Measurements from ENCODE around the gene TAB2. TPM values are rescaled to one million over a fixed set of nuclear protein-coding genes. Genes with fewer than 3 reads are reported as not detected.

Gene TAB2
- total RNA-seq, 2 experiments from 2014 or later: 62.1 to 66.7 TPM

DNA sequence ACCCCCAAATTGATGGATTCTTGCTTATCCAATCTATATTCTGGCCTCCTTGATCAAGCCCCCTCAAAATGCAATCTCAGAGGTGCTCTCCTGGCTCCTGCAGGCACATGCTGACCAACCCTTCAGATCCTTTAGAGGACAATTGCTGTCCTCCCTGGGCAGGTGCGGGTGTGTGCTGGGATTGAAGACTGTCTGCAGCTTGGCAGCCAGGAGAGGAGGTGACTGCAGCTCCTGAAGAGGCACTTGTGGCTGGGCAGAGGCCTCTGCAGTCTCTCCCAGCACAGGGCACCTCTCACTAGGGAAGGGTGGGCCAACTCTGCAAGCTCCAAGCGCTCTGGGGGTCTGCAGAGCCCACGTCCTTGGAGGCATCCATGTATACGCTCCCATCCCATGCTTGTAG, 111.1 kb downstream of the TAB2 start:
- H3K9me3 Mint-ChIP-seq: no peaks in the 10 kb centered on the region
- no peaks in the 10 kb centered on the region for H3K36me3 Mint-ChIP-seq (ENCODE audit: low read depth)
- H3K4me1 Mint-ChIP-seq (ENCODE audit: low read depth): peaks cover 2% of the 10 kb centered on the region
- DNase-seq: no peak
- no peak overlapping the region for H3K27ac Mint-ChIP-seq
- CTCF ChIA-PET: interaction anchor here (0.8 to 7.3 kb wide), 2 partner anchors 103 to 398 kb away, joined by 3 to 172 read pairs; no protein-coding TSS in a partner anchor
- H3K4me3 Mint-ChIP-seq: no peak overlapping the region
- H3K27me3 Mint-ChIP-seq (ENCODE audit: low read depth): no peaks in the 10 kb centered on the region
- intact Hi-C loops (cut with micrococcal nuclease): no loop called here

GRCh38 chr6:149429427-149430360, 112.2 kb downstream of the TAB2 start:
- no peaks in the 10 kb centered on the region for H3K36me3 Mint-ChIP-seq (ENCODE audit: low read depth)
- DNase-seq: no peak

GRCh38 chr6:149431905-149432775, 114.6 kb downstream of the TAB2 start:
- CTCF ChIA-PET: interaction anchor here (0.5 to 7.3 kb wide), 85 partner anchors 9 to 1527 kb away, joined by 3 to 172 read pairs (median 4); no protein-coding TSS in a partner anchor
- Mint-ChIP-seq H3K27ac (no peak overlapping the region), H3K9me3 (no peaks in the 10 kb centered on the region), H3K4me3 (no peak overlapping the region), H3K36me3 (ENCODE audit: low read depth) (no peaks in the 10 kb centered on the region), H3K4me1 (ENCODE audit: low read depth) (peaks cover 2% of the 10 kb centered on the region), H3K27me3 (ENCODE audit: low read depth) (no peaks in the 10 kb centered on the region)
- DNase-seq: peak; percentile 97
- intact Hi-C loops (cut with micrococcal nuclease): loop anchor here (1.0 to 5.0 kb wide), 9 partner anchors 85 to 870 kb away; partner anchors contain the start of gene UST

More at GRCh38 chr6:149429427-149430360, 112.2 kb downstream of the TAB2 start:
- no peak overlapping the region for H3K4me3 Mint-ChIP-seq
- H3K9me3 Mint-ChIP-seq: no peaks in the 10 kb centered on the region
- CTCF ChIA-PET: interaction anchor here (0.8 to 7.3 kb wide), 4 partner anchors 105 to 399 kb away, joined by 3 to 172 read pairs (median 4); no protein-coding TSS in a partner anchor
- intact Hi-C loops (cut with micrococcal nuclease): loop anchor here (5.0 kb wide), 4 partner anchors 172 to 867 kb away; partner anchors contain the start of gene UST
- no peaks in the 10 kb centered on the region for H3K27me3 Mint-ChIP-seq (ENCODE audit: low read depth)
- no peak overlapping the region for H3K27ac Mint-ChIP-seq
- H3K4me1 Mint-ChIP-seq (ENCODE audit: low read depth): peaks cover 2% of the 10 kb centered on the region

GRCh38 chr6:149433405-149433804, 115.9 kb downstream of the TAB2 start:
- Mint-ChIP-seq H3K27ac (no peak overlapping the region), H3K9me3 (no peaks in the 10 kb centered on the region), H3K4me1 (ENCODE audit: low read depth) (peaks cover 6% of the 10 kb centered on the region), H3K27me3 (ENCODE audit: low read depth) (no peaks in the 10 kb centered on the region), H3K36me3 (ENCODE audit: low read depth) (no peaks in the 10 kb centered on the region), H3K4me3 (no peak overlapping the region)
- intact Hi-C loops (cut with micrococcal nuclease): loop anchor here (2.0 to 5.0 kb wide), 5 partner anchors 176 to 871 kb away; partner anchors contain the start of gene UST
- no peak for DNase-seq
- CTCF ChIA-PET: interaction anchor here (0.6 to 7.3 kb wide), 8 partner anchors 10 to 403 kb away, joined by 3 to 172 read pairs (median 6); no protein-coding TSS in a partner anchor

GRCh38 chr6:149433881-149434280, 116.4 kb downstream of the TAB2 start:
- Mint-ChIP-seq H3K4me3 (no peak overlapping the region), H3K9me3 (no peaks in the 10 kb centered on the region), H3K27me3 (ENCODE audit: low read depth) (no peaks in the 10 kb centered on the region), H3K27ac (no peak overlapping the region), H3K4me1 (ENCODE audit: low read depth) (peaks cover 9% of the 10 kb centered on the region), H3K36me3 (ENCODE audit: low read depth) (no peaks in the 10 kb centered on the region)
- CTCF ChIA-PET: interaction anchor here (0.6 to 7.3 kb wide), 8 partner anchors 10 to 404 kb away, joined by 3 to 172 read pairs (median 6); no protein-coding TSS in a partner anchor
- intact Hi-C loops (cut with micrococcal nuclease): loop anchor here (2.0 to 5.0 kb wide), 5 partner anchors 177 to 872 kb away; partner anchors contain the start of gene UST
- DNase-seq: no peak

DNA sequence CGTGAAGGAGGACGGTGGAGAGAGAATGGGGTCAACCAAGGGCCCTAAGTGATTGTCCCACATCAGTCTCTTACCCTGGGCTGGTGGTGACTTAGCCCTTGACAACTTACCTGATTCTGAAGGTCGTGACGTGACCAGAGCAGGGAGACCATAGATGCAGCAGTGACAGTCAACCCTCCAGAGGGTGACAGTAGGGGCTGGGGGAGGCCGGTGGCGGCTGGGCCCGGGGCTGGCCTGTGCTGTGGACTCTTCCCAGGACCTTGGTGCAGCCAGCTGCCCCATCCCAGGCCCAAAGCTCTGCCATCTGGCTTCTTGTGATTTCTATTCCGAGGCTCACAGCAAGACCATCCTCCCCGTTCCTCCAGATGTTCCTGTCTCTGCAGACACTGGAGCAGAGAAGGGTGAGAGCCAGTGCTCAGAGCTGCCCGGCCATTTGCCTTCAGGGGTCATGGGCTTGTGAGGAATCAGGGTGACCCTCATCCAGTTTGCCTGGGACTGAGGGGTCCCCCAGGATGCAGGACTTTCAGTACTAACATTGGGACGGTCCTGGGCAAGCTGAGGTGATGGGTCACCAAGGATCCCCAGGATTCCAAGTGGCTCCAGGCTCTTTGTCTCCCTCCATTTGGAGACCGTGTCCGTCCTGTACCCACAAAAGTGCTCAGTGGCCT, 118.5 kb downstream of the TAB2 start:
- H3K36me3 Mint-ChIP-seq (ENCODE audit: low read depth): no peaks in the 10 kb centered on the region
- H3K4me1 Mint-ChIP-seq (ENCODE audit: low read depth): peaks cover 13% of the 10 kb centered on the region
- no peak overlapping the region for H3K27ac Mint-ChIP-seq
- DNase-seq: no peak
- no peaks in the 10 kb centered on the region for H3K27me3 Mint-ChIP-seq (ENCODE audit: low read depth)
- no peak overlapping the region for H3K4me3 Mint-ChIP-seq
- intact Hi-C loops (cut with micrococcal nuclease): no loop called here
- no peaks in the 10 kb centered on the region for H3K9me3 Mint-ChIP-seq
- CTCF ChIA-PET: interaction anchor here (1.0 to 6.3 kb wide), 5 partner anchors 47 to 407 kb away, joined by 3 to 58 read pairs (median 7); no protein-coding TSS in a partner anchor

DNA sequence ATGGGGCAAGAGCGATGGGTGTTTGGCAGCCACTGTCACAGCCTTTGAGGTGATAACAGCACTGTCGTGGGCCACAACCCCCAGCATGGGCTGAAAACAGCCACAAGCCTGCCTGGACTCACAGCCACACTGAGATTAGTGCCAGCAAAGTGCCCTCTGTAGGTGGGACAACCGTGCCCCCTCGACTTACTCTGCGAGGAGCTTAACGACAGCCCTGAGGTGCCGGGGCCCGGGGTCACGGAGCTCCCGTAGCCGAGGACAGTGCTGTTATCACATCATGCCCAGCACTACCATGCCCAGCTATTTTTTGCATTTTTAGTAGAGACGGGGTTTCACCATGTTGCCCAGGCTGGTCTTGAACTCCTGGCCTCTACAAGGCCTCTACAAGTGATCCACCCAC, 119.1 kb downstream of the TAB2 start:
- no peaks in the 10 kb centered on the region for H3K9me3 Mint-ChIP-seq
- H3K4me3 Mint-ChIP-seq: no peak overlapping the region
- no peaks in the 10 kb centered on the region for H3K27me3 Mint-ChIP-seq (ENCODE audit: low read depth)
- H3K36me3 Mint-ChIP-seq (ENCODE audit: low read depth): no peaks in the 10 kb centered on the region
- H3K27ac Mint-ChIP-seq: no peak overlapping the region
- no peak for DNase-seq
- intact Hi-C loops (cut with micrococcal nuclease): no loop called here
- CTCF ChIA-PET: interaction anchor here (1.0 to 6.3 kb wide), 5 partner anchors 46 to 408 kb away, joined by 3 to 58 read pairs (median 7); no protein-coding TSS in a partner anchor
- peaks cover 13% of the 10 kb centered on the region for H3K4me1 Mint-ChIP-seq (ENCODE audit: low read depth)

DNA sequence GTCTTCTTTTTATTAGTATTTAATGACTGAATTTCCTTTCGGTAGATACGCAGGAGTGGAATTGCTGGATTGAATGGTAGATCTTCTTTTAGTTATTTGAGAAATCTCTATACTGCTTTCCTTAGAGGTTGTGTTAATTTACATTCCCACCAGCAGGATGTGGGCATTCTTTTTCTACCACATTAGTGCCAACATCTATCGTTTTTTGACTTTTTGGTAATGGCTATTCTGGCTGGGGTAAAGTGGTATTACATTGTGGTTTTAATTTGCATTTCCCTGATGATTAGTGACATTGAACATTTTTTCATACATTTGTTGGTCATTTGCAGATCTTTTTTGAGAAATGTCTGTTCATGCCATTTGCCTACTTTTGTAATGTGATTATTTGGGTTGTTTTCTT, 119.7 kb downstream of the TAB2 start:
- Mint-ChIP-seq H3K36me3 (ENCODE audit: low read depth) (no peaks in the 10 kb centered on the region), H3K4me3 (no peak overlapping the region), H3K9me3 (no peaks in the 10 kb centered on the region), H3K27ac (no peak overlapping the region), H3K4me1 (ENCODE audit: low read depth) (peaks cover 11% of the 10 kb centered on the region), H3K27me3 (ENCODE audit: low read depth) (no peaks in the 10 kb centered on the region)
- CTCF ChIA-PET: interaction anchor here (2.5 to 6.3 kb wide), 2 partner anchors 80 to 409 kb away, joined by 7 to 58 read pairs; no protein-coding TSS in a partner anchor
- DNase-seq: no peak
- intact Hi-C loops (cut with micrococcal nuclease): no loop called here

DNA sequence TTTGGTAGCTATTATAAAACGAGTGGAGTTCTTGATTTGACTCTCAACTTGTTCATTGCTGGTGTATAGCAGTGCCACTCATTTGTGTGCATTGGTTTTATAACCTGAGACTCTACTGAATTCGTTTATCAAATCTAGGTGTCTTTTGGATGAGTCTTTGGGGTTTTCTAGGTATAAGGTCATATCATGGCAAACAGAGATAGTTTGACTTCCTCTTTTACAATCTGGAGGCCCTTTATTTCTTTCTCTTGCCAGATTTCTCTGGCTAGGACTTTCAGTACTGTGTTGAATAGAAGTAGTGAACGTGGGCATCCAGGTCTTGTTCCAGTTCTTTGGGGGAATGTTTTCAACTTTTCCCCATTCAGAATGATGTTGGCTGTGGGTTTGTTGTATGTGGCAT, 121.3 kb downstream of the TAB2 start:
- H3K4me3 Mint-ChIP-seq: no peak overlapping the region
- H3K36me3 Mint-ChIP-seq (ENCODE audit: low read depth): no peaks in the 10 kb centered on the region
- H3K9me3 Mint-ChIP-seq: no peaks in the 10 kb centered on the region
- intact Hi-C loops (cut with micrococcal nuclease): no loop called here
- H3K4me1 Mint-ChIP-seq (ENCODE audit: low read depth): peaks cover 11% of the 10 kb centered on the region
- H3K27me3 Mint-ChIP-seq (ENCODE audit: low read depth): no peaks in the 10 kb centered on the region
- CTCF ChIA-PET: interaction anchor here (2.5 kb wide), 1 partner anchor 410 kb away, joined by 7 read pairs; no protein-coding TSS in a partner anchor
- peak overlapping the region; percentile 0 for H3K27ac Mint-ChIP-seq
- DNase-seq: no peak

DNA sequence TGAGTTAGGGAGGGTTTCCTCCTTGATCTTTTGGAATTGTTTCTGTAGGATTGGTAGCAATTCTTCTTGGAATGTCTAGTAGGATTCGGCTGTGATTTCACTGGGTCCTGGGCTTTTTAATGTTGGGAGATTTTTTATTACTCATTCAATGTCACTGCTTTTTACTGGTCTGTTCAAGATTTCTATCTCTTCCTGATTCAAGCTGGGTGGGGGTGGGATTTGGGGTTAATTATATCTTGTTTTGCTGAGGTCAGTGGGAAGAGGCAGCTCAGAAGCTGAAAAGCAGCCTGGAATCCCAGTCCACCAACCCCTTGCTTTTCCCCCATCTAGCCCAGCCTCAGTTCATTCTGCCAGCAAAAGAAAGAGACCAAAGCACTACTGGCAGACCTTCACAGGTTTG, 122.1 kb downstream of the TAB2 start:
- no peaks in the 10 kb centered on the region for H3K36me3 Mint-ChIP-seq (ENCODE audit: low read depth)
- no peak overlapping the region for H3K27ac Mint-ChIP-seq
- DNase-seq: no peak
- CTCF ChIA-PET: no interaction called here
- intact Hi-C loops (cut with micrococcal nuclease): no loop called here
- no peaks in the 10 kb centered on the region for H3K27me3 Mint-ChIP-seq (ENCODE audit: low read depth)
- peaks cover 12% of the 10 kb centered on the region for H3K4me1 Mint-ChIP-seq (ENCODE audit: low read depth)
- no peak overlapping the region for H3K4me3 Mint-ChIP-seq
- no peaks in the 10 kb centered on the region for H3K9me3 Mint-ChIP-seq
